SK-N-SH treated with all-trans-retinoic acid at 6 μM for 48 hours (cell line): ENCODE measurements around the gene CCDC87.

Experiments used
- ARNTL ChIP-seq: fragments of 450-650 bp; formaldehyde crosslinking; IDR thresholded peaks from 2 replicates; pipeline ENCODE4 v1.5.0; 2020; ENCODE audit warnings: low read depth, mild to moderate bottlenecking, moderate library complexity, borderline replicate concordance
- CREB5 ChIP-seq: fragments of 250-450 bp; sonication (Bioruptor Pico); IDR thresholded peaks from 2 replicates; pipeline ENCODE4 v1.5.1; 2020; ENCODE audit warnings: low read depth, mild to moderate bottlenecking, moderate library complexity
- PATZ1 ChIP-seq: fragments of 250-450 bp; sonication (Bioruptor Pico); IDR thresholded peaks from 2 replicates; pipeline ENCODE4 v1.8.0; 2020; ENCODE audit warnings: mild to moderate bottlenecking, moderate library complexity, borderline replicate concordance
- SNAI2 ChIP-seq: fragments of 250-450 bp; sonication (Bioruptor Pico); IDR thresholded peaks from 2 replicates; pipeline ENCODE4 v1.5.0; 2020; ENCODE audit warnings: mild to moderate bottlenecking, moderate library complexity
- TCF4 ChIP-seq: fragments of 250-450 bp; sonication (Bioruptor Pico); IDR thresholded peaks from 2 replicates; pipeline ENCODE4 v1.8.0; 2021; ENCODE audit warnings: mild to moderate bottlenecking, moderate library complexity, borderline replicate concordance
- ZC3H10 ChIP-seq: fragments of 250-450 bp; sonication (Bioruptor Pico); IDR thresholded peaks from 2 replicates; pipeline ENCODE4 v1.5.1; 2021; ENCODE audit warnings: mild to moderate bottlenecking, moderate library complexity
- ZFP3 ChIP-seq: fragments of 250-450 bp; sonication (Bioruptor Pico); IDR thresholded peaks from 2 replicates; pipeline ENCODE4 v1.5.0; 2020; ENCODE audit warnings: mild to moderate bottlenecking, moderate library complexity
- ZNF565 ChIP-seq: fragments of 450-650 bp; formaldehyde crosslinking; conservative IDR thresholded peaks from 2 replicates; pipeline ENCODE4 v1.5.0; 2020; ENCODE audit warnings: low read depth, mild to moderate bottlenecking, moderate library complexity

GRCh38 chr11:66603072-66603471 lies 10.2 kb upstream of the CCDC87 start:
- no peak for TF ChIP-seq ZNF565 (CRISPR knock-in tag)
- no peak for TF ChIP-seq ZFP3 (CRISPR knock-in tag)
- TF ChIP-seq PATZ1: no peak
- no peak for TF ChIP-seq ZC3H10
- TF ChIP-seq ARNTL (CRISPR knock-in tag): no peak
- TF ChIP-seq CREB5 (CRISPR knock-in tag): no peak
- TF ChIP-seq SNAI2: no peak
- no peak for TF ChIP-seq TCF4 (CRISPR knock-in tag)
